Measurements from ENCODE around the gene TGFBR3L.
"Not testable (repeated sequence)": the region's sequence is repeated elsewhere in the genome, so short reads cannot be mapped to it uniquely, and the experiment has no call there.

Gene TGFBR3L

GRCh38 chr19:7926727-7927604, 12.3 kb downstream of the TGFBR3L start:
- H3K9ac ChIP-seq (ENCODE audit: low read length in 2 of 2), result peak overlapping the region in 1 of 2 donors; percentile 58

GRCh38 chr19:7927605-7928333, 13.1 kb downstream of the TGFBR3L start:
- Histone ChIP-seq H3K4me1 (ENCODE audit: control insufficient read depth, insufficient read depth, low read length) (peaks cover 77% of the 10 kb centered on the region), H3K36me3 (ENCODE audit: control insufficient read depth in 2 of 2, insufficient read depth in 2 of 2, low read length in 2 of 2) (peaks cover 13 to 14% of the 10 kb centered on the region in 2 donors), H3K4me3 (ENCODE audit: low read length in 2 of 2) (peak overlapping the region in 1 of 2 donors; percentile 40), H3K9ac (ENCODE audit: low read length in 2 of 2) (peak overlapping the region in 1 of 2 donors; percentile 71), H3K9me3 (ENCODE audit: control insufficient read depth in 2 of 2, low read length in 2 of 2) (no peaks in the 10 kb centered on the region), H3K27me3 (ENCODE audit: control insufficient read depth in 1 of 2, insufficient read depth in 2 of 2, low read length in 2 of 2) (no peaks in the 10 kb centered on the region), H3K27ac (ENCODE audit: low read length) (peak overlapping the region; percentile 93)

More at GRCh38 chr19:7926727-7927604, 12.3 kb downstream of the TGFBR3L start:
- H3K4me3 ChIP-seq (ENCODE audit: low read length in 2 of 2), result peak overlapping the region; percentile 70 to 75
- no peaks in the 10 kb centered on the region for H3K9me3 ChIP-seq (ENCODE audit: control insufficient read depth in 2 of 2, low read length in 2 of 2)
- H3K36me3 ChIP-seq (ENCODE audit: control insufficient read depth in 2 of 2, insufficient read depth in 2 of 2, low read length in 2 of 2), result peaks cover 10 to 11% of the 10 kb centered on the region in 2 donors
- no peaks in the 10 kb centered on the region for H3K27me3 ChIP-seq (ENCODE audit: control insufficient read depth in 1 of 2, insufficient read depth in 2 of 2, low read length in 2 of 2)
- H3K27ac ChIP-seq (ENCODE audit: low read length), result peak overlapping the region; percentile 93
- H3K4me1 ChIP-seq (ENCODE audit: control insufficient read depth, insufficient read depth, low read length), result peaks cover 82% of the 10 kb centered on the region

DNA sequence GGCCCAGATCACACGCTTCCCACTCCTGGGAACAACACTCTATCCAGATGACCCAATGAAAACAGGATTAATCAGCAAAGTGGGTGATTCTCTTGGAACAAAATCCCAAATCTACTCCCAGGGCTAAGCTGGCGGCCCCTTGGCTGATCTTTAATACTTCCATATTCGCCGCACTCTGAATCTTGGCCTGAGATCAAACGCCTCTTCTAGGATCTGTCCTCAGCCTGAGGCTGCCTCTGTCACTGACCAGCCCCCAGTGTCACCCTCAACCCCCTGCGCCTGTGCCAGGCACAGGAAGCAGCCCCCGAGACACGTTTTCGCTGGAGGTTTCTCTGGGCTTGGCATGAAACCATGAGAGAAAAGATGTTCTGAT, 13.7 kb downstream of the TGFBR3L start:
- H3K4me3 ChIP-seq (ENCODE audit: low read length in 2 of 2), result peak overlapping the region in 1 of 2 donors; percentile 40
- H3K4me1 ChIP-seq (ENCODE audit: control insufficient read depth, insufficient read depth, low read length), result peaks cover 71% of the 10 kb centered on the region
- peak overlapping the region; percentile 93 for H3K27ac ChIP-seq (ENCODE audit: low read length)
- H3K27me3 ChIP-seq (ENCODE audit: control insufficient read depth in 1 of 2, insufficient read depth in 2 of 2, low read length in 2 of 2), result no peaks in the 10 kb centered on the region
- H3K9me3 ChIP-seq (ENCODE audit: control insufficient read depth in 2 of 2, low read length in 2 of 2), result no peaks in the 10 kb centered on the region
- H3K9ac ChIP-seq (ENCODE audit: low read length in 2 of 2), result peak overlapping the region; percentile 36 to 71
- peaks cover 16 to 17% of the 10 kb centered on the region in 2 donors for H3K36me3 ChIP-seq (ENCODE audit: control insufficient read depth in 2 of 2, insufficient read depth in 2 of 2, low read length in 2 of 2)

- Histone ChIP-seq H3K4me3 (ENCODE audit: low read length in 2 of 2) (peak overlapping the region; percentile 28 to 52), H3K4me1 (ENCODE audit: control insufficient read depth, insufficient read depth, low read length) (peaks cover 64% of the 10 kb centered on the region), H3K27me3 (ENCODE audit: control insufficient read depth in 1 of 2, insufficient read depth in 2 of 2, low read length in 2 of 2) (no peaks in the 10 kb centered on the region), H3K27ac (ENCODE audit: low read length) (peak overlapping the region; percentile 93), H3K36me3 (ENCODE audit: control insufficient read depth in 2 of 2, insufficient read depth in 2 of 2, low read length in 2 of 2) (peaks cover 23% of the 10 kb centered on the region in 2 donors), H3K9ac (ENCODE audit: low read length in 2 of 2) (peak overlapping the region; percentile 61 to 71), H3K9me3 (ENCODE audit: control insufficient read depth in 2 of 2, low read length in 2 of 2) (no peaks in the 10 kb centered on the region)
Measured at GRCh38 chr19:7928741-7929701, 14.4 kb downstream of the TGFBR3L start.

GRCh38 chr19:7930030-7930429, 15.4 kb downstream of the TGFBR3L start:
- H3K4me3 ChIP-seq (ENCODE audit: low read length in 2 of 2); H3K9me3 ChIP-seq (ENCODE audit: control insufficient read depth in 2 of 2, low read length in 2 of 2); H3K27me3 ChIP-seq (ENCODE audit: control insufficient read depth in 1 of 2, insufficient read depth in 2 of 2, low read length in 2 of 2); H3K9ac ChIP-seq (ENCODE audit: low read length in 2 of 2): not testable (repeated sequence)
- H3K4me1 ChIP-seq (ENCODE audit: control insufficient read depth, insufficient read depth, low read length), result peaks cover 59% of the 10 kb centered on the region
- H3K27ac ChIP-seq (ENCODE audit: low read length), result peak overlapping the region; percentile 93
- H3K36me3 ChIP-seq (ENCODE audit: control insufficient read depth in 2 of 2, insufficient read depth in 2 of 2, low read length in 2 of 2), result peaks cover 26 to 29% of the 10 kb centered on the region in 2 donors

DNA sequence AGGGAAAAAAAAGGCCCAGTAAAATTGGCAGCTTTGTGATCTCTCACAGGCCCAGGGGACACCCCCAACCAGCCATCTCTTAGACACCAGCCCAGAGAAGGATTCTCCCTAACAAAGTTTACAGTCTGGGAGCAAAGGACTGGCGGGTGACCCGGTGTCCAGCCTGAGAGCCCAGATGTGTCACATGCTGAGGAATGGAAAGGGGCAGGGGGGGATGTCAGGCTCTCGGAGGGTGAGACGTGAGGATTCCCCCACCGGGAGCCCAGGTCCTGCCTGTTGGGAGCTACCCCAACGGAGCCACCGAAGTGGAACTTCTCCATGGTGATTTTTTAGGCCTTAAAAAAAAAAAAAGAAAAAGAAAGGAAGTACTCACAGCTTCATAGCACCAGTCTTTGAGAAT, 16.1 kb downstream of the TGFBR3L start:
- peak overlapping the region; percentile 13 to 48 for H3K9ac ChIP-seq (ENCODE audit: low read length in 2 of 2)

DNA sequence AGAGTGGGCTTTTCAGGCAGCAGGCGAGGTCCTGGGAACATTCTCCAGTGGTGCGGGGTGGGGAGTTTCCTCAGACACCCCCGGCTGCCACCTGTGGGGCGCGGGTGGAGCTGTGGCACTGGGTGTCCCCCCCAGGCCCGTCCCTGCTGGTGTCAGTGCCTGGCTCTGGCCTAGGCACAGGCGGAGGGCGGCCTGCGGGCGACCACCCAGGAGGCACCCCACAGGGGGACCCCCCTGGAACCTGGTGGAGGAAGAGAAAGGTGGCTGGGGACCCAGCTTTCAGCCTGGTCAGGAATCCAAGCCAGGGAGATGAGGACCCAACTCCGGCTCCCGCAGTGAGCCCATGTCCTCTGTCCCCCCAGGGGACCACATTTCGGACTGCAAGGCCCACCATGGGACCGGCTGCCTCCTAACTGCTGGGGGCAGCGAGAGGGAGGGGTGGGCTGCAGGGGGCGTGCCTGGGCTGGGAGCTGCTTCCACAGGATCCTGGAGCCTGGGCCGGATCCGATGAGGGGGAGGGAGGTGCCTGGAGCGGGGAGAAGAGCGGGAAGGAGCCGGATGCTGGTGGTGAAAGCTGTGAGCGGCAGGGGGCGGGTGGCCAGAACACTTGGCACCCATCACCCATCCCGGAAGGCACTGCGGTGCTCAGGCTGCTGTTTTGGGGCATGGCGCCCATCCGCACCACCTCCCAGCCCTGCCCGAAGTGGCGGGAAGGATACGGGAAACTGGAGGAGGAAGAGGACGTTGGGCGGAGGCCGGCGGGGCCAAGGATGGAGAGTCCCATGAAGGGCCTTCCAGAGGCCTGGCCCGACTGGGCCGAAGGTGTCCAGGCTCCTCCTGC, 16.8 kb downstream of the TGFBR3L start:
- H3K36me3 ChIP-seq (ENCODE audit: control insufficient read depth in 2 of 2, insufficient read depth in 2 of 2, low read length in 2 of 2), result peaks cover 32% of the 10 kb centered on the region in 2 donors
- H3K4me3 ChIP-seq (ENCODE audit: low read length in 2 of 2), result peak overlapping the region in 1 of 2 donors; percentile 15
- H3K9ac ChIP-seq (ENCODE audit: low read length in 2 of 2), result peak overlapping the region in 1 of 2 donors; percentile 48
- H3K27me3 ChIP-seq (ENCODE audit: control insufficient read depth in 1 of 2, insufficient read depth in 2 of 2, low read length in 2 of 2), result no peaks in the 10 kb centered on the region
- H3K9me3 ChIP-seq (ENCODE audit: control insufficient read depth in 2 of 2, low read length in 2 of 2), result no peaks in the 10 kb centered on the region
- H3K4me1 ChIP-seq (ENCODE audit: control insufficient read depth, insufficient read depth, low read length), result peaks cover 52% of the 10 kb centered on the region
- H3K27ac ChIP-seq (ENCODE audit: low read length), result peak overlapping the region; percentile 93

More for the DNA sequence above, 16.1 kb downstream of the TGFBR3L start:
- Histone ChIP-seq H3K27ac (ENCODE audit: low read length) (peak overlapping the region; percentile 93), H3K36me3 (ENCODE audit: control insufficient read depth in 2 of 2, insufficient read depth in 2 of 2, low read length in 2 of 2) (peaks cover 29 to 32% of the 10 kb centered on the region in 2 donors), H3K9me3 (ENCODE audit: control insufficient read depth in 2 of 2, low read length in 2 of 2) (no peaks in the 10 kb centered on the region), H3K4me3 (ENCODE audit: low read length in 2 of 2) (no peak overlapping the region), H3K27me3 (ENCODE audit: control insufficient read depth in 1 of 2, insufficient read depth in 2 of 2, low read length in 2 of 2) (no peaks in the 10 kb centered on the region), H3K4me1 (ENCODE audit: control insufficient read depth, insufficient read depth, low read length) (peaks cover 56% of the 10 kb centered on the region)

- Histone ChIP-seq H3K9ac (ENCODE audit: low read length in 2 of 2) (no peak overlapping the region), H3K9me3 (ENCODE audit: control insufficient read depth in 2 of 2, low read length in 2 of 2) (no peaks in the 10 kb centered on the region), H3K27ac (ENCODE audit: low read length) (peak overlapping the region; percentile 93), H3K4me3 (ENCODE audit: low read length in 2 of 2) (no peak overlapping the region), H3K4me1 (ENCODE audit: control insufficient read depth, insufficient read depth, low read length) (peaks cover 44% of the 10 kb centered on the region), H3K27me3 (ENCODE audit: control insufficient read depth in 1 of 2, insufficient read depth in 2 of 2, low read length in 2 of 2) (no peaks in the 10 kb centered on the region), H3K36me3 (ENCODE audit: control insufficient read depth in 2 of 2, insufficient read depth in 2 of 2, low read length in 2 of 2) (peaks cover 35 to 38% of the 10 kb centered on the region in 2 donors)
Measured at GRCh38 chr19:7932276-7932929, 17.8 kb downstream of the TGFBR3L start.

- Histone ChIP-seq H3K36me3 (ENCODE audit: control insufficient read depth in 2 of 2, insufficient read depth in 2 of 2, low read length in 2 of 2) (peaks cover 40 to 41% of the 10 kb centered on the region in 2 donors), H3K9me3 (ENCODE audit: control insufficient read depth in 2 of 2, low read length in 2 of 2) (no peaks in the 10 kb centered on the region), H3K9ac (ENCODE audit: low read length in 2 of 2) (no peak overlapping the region), H3K4me1 (ENCODE audit: control insufficient read depth, insufficient read depth, low read length) (peaks cover 38% of the 10 kb centered on the region), H3K4me3 (ENCODE audit: low read length in 2 of 2) (no peak overlapping the region), H3K27me3 (ENCODE audit: control insufficient read depth in 1 of 2, insufficient read depth in 2 of 2, low read length in 2 of 2) (no peaks in the 10 kb centered on the region), H3K27ac (ENCODE audit: low read length) (no peak overlapping the region)
Measured at GRCh38 chr19:7932930-7933300, 18.3 kb downstream of the TGFBR3L start.
